HCT116 (cell line): ENCODE data around the gene PPHLN1. TPM values are rescaled to one million over a fixed set of nuclear protein-coding genes. Genes with fewer than 3 reads are reported as not detected.

Source experiments
- ATAC-seq: fragments of 200-7000 bp; cut with Tn5 transposase; 2 replicates; pipeline ENCODE4 v1.9.1; 2020; ENCODE audit warnings: mild to moderate bottlenecking, moderate library complexity
- BruUV-seq: library from RNA; stranded (reverse); fragments of 400-500 nt; replicated peaks from 2 replicates; lab custom pipeline; 2021; lab: Mats Ljungman, UMichigan
- CTCF ChIA-PET: fragments of 300-600 bp; sonication (Branson Sonifier 250); formaldehyde crosslinking; loops from one replicate; lab custom pipeline; 2021; ENCODE audit warnings: antibody characterized with exemption; lab: Charles Lee
- POLR2A ChIA-PET: fragments of 300-600, 350-600 bp; sonication (Branson Sonifier 250); formaldehyde crosslinking; loops from one replicate; lab custom pipeline; 2021; ENCODE audit warnings: antibody characterized with exemption; lab: Charles Lee
- RAD21 ChIA-PET, 2 experiments: fragments of 300-600 bp; sonication (Branson Sonifier 250); formaldehyde crosslinking; loops; one replicate each; lab custom pipeline; 2023; ENCODE audit warnings: low total read pairs in 2 of 2; ENCODE audit not compliant: uncharacterized antibody in 2 of 2, unreplicated experiment in 2 of 2, low non-redundant PET in 1 of 2; lab: Charles Lee
- DNase-seq: peaks from one replicate; pipeline ENCODE4 v3.0.0-alpha.2; 2010; ENCODE audit warnings: low read depth, low spot score
- H2AFZ ChIP-seq: fragments of 200-600 bp; shearing (Covaris generic), sonication (generic); 2 replicates; pipeline ENCODE4 v1.6.1; 2017; ENCODE audit warnings: low read depth, mixed run types, mixed read lengths, antibody characterized with exemption, low read length; ENCODE audit not compliant: poor library complexity, severe bottlenecking
- H3K27ac ChIP-seq: 2 replicates; pipeline ENCODE4 v1.5.1; 2012; ENCODE audit warnings: low read depth, low read length
- H3K27me3 ChIP-seq: fragments of 200-600 bp; sonication (generic); 2 replicates; pipeline ENCODE4 v1.6.1; 2016; ENCODE audit warnings: mixed run types, low read length, mixed read lengths; ENCODE audit not compliant: insufficient read depth
- H3K36me3 ChIP-seq, 2 experiments: fragments of 200-500 bp in 1 of 2; fragments of 200-600 bp in 1 of 2; sonication (Bioruptor generic) in 1 of 2; sonication (generic) in 1 of 2; 2 replicates each; pipeline versions ENCODE4 v1.5.1 to v1.6.1; 2014 to 2016; ENCODE audit warnings: low read length in 2 of 2, inconsistent platforms in 1 of 2, mixed read lengths in 1 of 2, mixed run types in 1 of 2; ENCODE audit not compliant: insufficient read depth in 2 of 2, control insufficient read depth in 1 of 2
- H3K4me1 ChIP-seq, 2 experiments: fragments of 200-600 bp in 1 of 2; sonication (generic) in 1 of 2; 2 replicates each; pipeline versions ENCODE4 v1.5.1 to v1.6.1; 2012 to 2017; ENCODE audit warnings: low read length in 2 of 2, inconsistent platforms in 1 of 2, mild to moderate bottlenecking in 1 of 2, mixed read lengths in 1 of 2, mixed run types in 1 of 2, moderate library complexity in 1 of 2; ENCODE audit not compliant: insufficient read depth in 2 of 2, control insufficient read depth in 1 of 2
- H3K4me2 ChIP-seq: fragments of 200-600 bp; sonication (generic); 2 replicates; pipeline ENCODE4 v1.6.1; 2017; ENCODE audit warnings: mixed run types, low read length, mixed read lengths
- H3K4me3 ChIP-seq, 2 experiments: fragments of 200-600 bp in 1 of 2; sonication (generic) in 1 of 2; replicated peaks in 1 of 2; 2 replicates each; pipeline ENCODE4 v1.5.1; 2011 to 2016; ENCODE audit warnings: low read length in 2 of 2, control low read depth in 1 of 2, low read depth in 1 of 2, mild to moderate bottlenecking in 1 of 2, mixed read lengths in 1 of 2, mixed run types in 1 of 2
- H3K79me2 ChIP-seq: fragments of 200-600 bp; sonication (generic); 2 replicates; pipeline ENCODE4 v1.6.1; 2017; ENCODE audit warnings: mild to moderate bottlenecking, mixed run types, low read length, moderate library complexity, mixed read lengths; ENCODE audit not compliant: insufficient read depth
- H3K9ac ChIP-seq: fragments of 200-600 bp; sonication (generic); 2 replicates; pipeline ENCODE4 v1.6.1; 2016; ENCODE audit warnings: low read length, mixed read lengths
- H3K9me2 ChIP-seq: fragments of 200-600 bp; sonication (generic), shearing (Covaris generic); 2 replicates; pipeline ENCODE4 v1.6.1; 2017; ENCODE audit warnings: mixed run types, mild to moderate bottlenecking, moderate library complexity; ENCODE audit not compliant: insufficient read depth
- H3K9me3 ChIP-seq, 2 experiments: fragments of 200-500 bp in 1 of 2; fragments of 200-600 bp in 1 of 2; sonication (Bioruptor generic) in 1 of 2; sonication (generic) in 1 of 2; 2 replicates each; pipeline ENCODE4 v1.6.1; 2014 to 2017; ENCODE audit warnings: low read length in 2 of 2, mixed read lengths in 2 of 2, inconsistent platforms in 1 of 2, low read depth in 1 of 2, mild to moderate bottlenecking in 1 of 2, mixed run types in 1 of 2, moderate library complexity in 1 of 2; ENCODE audit not compliant: control insufficient read depth in 1 of 2, insufficient read depth in 1 of 2
- H4K20me1 ChIP-seq: fragments of 200-600 bp; sonication (generic), shearing (Covaris generic); 2 replicates; pipeline ENCODE4 v1.6.1; 2017; ENCODE audit warnings: mixed run types, mild to moderate bottlenecking, moderate library complexity; ENCODE audit not compliant: insufficient read depth
- CEBPB ChIP-seq: IDR thresholded peaks from 2 replicates; pipeline ENCODE4 v1.6.1; 2012; ENCODE audit warnings: low read depth
- CTCF ChIP-seq, 3 experiments: fragments of 200-600 bp in 1 of 3; sonication (generic) in 1 of 3; IDR thresholded peaks in 2 of 3; conservative IDR thresholded peaks in 1 of 3; 2 replicates each; pipeline ENCODE4 v1.5.1; 2012 to 2017; ENCODE audit warnings: low read depth in 2 of 3, low read length in 2 of 3, antibody characterized with exemption in 1 of 3, borderline replicate concordance in 1 of 3, control low read depth in 1 of 3, mild to moderate bottlenecking in 1 of 3, mixed read lengths in 1 of 3, mixed run types in 1 of 3, moderate library complexity in 1 of 3; ENCODE audit not compliant: insufficient read depth in 1 of 3
- EGR1 ChIP-seq: IDR thresholded peaks from 2 replicates; pipeline ENCODE4 v1.6.1; 2012; ENCODE audit warnings: low read depth
- ELF1 ChIP-seq: IDR thresholded peaks from 2 replicates; pipeline ENCODE4 v1.6.1; 2012; ENCODE audit warnings: low read depth, borderline replicate concordance
- EZH2 ChIP-seq: fragments of 200-600 bp; sonication (generic); IDR thresholded peaks from 2 replicates; pipeline ENCODE4 v1.6.1; 2017; ENCODE audit warnings: antibody characterized with exemption, mixed run types
- EZH2phosphoT487 ChIP-seq: fragments of 200-600 bp; IDR thresholded peaks from 2 replicates; pipeline ENCODE4 v1.6.1; 2018; ENCODE audit warnings: antibody characterized with exemption, borderline replicate concordance
- FOSL1 ChIP-seq: IDR thresholded peaks from 2 replicates; pipeline ENCODE4 v1.6.1; 2012; ENCODE audit warnings: low read depth
- MAX ChIP-seq: IDR thresholded peaks from 2 replicates; pipeline ENCODE4 v1.6.1; 2012
- POLR2A ChIP-seq: IDR thresholded peaks from 2 replicates; pipeline ENCODE4 v1.7.0; 2011; ENCODE audit warnings: borderline replicate concordance; ENCODE audit not compliant: insufficient read depth, insufficient read length; ENCODE audit errors: extremely low read depth
- RAD21 ChIP-seq: IDR thresholded peaks from 2 replicates; pipeline ENCODE4 v1.6.1; 2012; ENCODE audit warnings: low read depth, mild to moderate bottlenecking
- SIN3A ChIP-seq: IDR thresholded peaks from 2 replicates; pipeline ENCODE4 v1.6.1; 2012; ENCODE audit warnings: low read depth
- SP1 ChIP-seq: IDR thresholded peaks from 2 replicates; pipeline ENCODE4 v1.6.1; 2012; ENCODE audit warnings: low read depth
- SRF ChIP-seq: IDR thresholded peaks from 2 replicates; pipeline ENCODE4 v1.6.1; 2012; ENCODE audit warnings: low read depth
- TCF7L2 ChIP-seq: IDR thresholded peaks from 2 replicates; pipeline ENCODE4 v1.7.0; 2011; ENCODE audit warnings: borderline replicate concordance, inconsistent platforms; ENCODE audit not compliant: insufficient read depth, insufficient read length; ENCODE audit errors: extremely low read depth
- YY1 ChIP-seq: IDR thresholded peaks from 2 replicates; pipeline ENCODE4 v1.6.1; 2011; ENCODE audit warnings: low read length, low read depth, moderate library complexity, mild to moderate bottlenecking; ENCODE audit not compliant: insufficient replicate concordance; ENCODE audit errors: extremely low read depth
- ZFX ChIP-seq: fragments of 450-650 bp; IDR thresholded peaks from 2 replicates; pipeline ENCODE4 v1.6.1; 2017
- ZNF274 ChIP-seq: fragments of 200-500 bp; sonication (Bioruptor generic); IDR thresholded peaks from 2 replicates; pipeline ENCODE4 v1.6.1; 2014; ENCODE audit warnings: mild to moderate bottlenecking, low read depth, low read length, inconsistent platforms
- intact Hi-C: fragments of 100-400 bp; cut with micrococcal nuclease; formaldehyde crosslinking; loops from 2 replicates; pipeline ENCODE4 v1.10.0; 2022
- total RNA-seq: library from RNA; stranded (reverse); gene quantifications from one replicate; pipeline ENCODE4 v1.2.1, GENCODE V29; 2021; ENCODE audit not compliant: unreplicated experiment
- TF ChIP-seq, protein P1 (sequence below): IDR thresholded peaks from 2 replicates; pipeline ENCODE4 v1.6.1; 2011; ENCODE audit warnings: mild to moderate bottlenecking, low read length, moderate library complexity; ENCODE audit not compliant: insufficient replicate concordance; ENCODE audit errors: extremely low read depth

Gene PPHLN1
- total RNA-seq, 1 experiment from 2014 or later = 57.4 TPM

DNA sequence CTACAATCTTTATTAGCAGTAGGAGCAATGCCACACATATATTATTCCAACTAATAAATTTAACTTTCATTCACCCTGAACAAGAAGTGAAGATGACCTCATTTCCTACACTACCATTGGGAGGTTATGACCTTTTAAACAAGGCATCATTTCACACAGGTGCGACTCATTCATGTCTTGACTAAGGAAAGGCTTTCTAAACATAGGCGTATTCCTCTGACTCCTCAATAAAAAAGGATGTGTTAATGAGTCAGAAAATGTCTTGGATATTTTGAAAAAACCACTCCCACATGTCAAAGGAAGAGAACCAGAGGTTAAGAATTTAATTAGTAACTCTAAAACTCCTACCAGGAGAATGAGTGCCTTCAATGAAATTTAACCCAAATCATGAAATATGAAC lies 148.4 kb downstream of the PPHLN1 start (continued):
- TF ChIP-seq, protein P1, sequence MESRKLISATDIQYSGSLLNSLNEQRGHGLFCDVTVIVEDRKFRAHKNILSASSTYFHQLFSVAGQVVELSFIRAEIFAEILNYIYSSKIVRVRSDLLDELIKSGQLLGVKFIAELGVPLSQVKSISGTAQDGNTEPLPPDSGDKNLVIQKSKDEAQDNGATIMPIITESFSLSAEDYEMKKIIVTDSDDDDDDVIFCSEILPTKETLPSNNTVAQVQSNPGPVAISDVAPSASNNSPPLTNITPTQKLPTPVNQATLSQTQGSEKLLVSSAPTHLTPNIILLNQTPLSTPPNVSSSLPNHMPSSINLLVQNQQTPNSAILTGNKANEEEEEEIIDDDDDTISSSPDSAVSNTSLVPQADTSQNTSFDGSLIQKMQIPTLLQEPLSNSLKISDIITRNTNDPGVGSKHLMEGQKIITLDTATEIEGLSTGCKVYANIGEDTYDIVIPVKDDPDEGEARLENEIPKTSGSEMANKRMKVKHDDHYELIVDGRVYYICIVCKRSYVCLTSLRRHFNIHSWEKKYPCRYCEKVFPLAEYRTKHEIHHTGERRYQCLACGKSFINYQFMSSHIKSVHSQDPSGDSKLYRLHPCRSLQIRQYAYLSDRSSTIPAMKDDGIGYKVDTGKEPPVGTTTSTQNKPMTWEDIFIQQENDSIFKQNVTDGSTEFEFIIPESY = no peak
- TF ChIP-seq MAX (no peak), FOSL1 (peak; percentile 68), CEBPB (0 out of 2 replicates have a peak, but pooled peaks have one; percentile 49), ZNF274 (no peak), EZH2phosphoT487 (no peak), EZH2 (no peak), SRF (peak; percentile 34; the same call in 1 of the 2 replicates), SIN3A (0 out of 2 replicates have a peak, but pooled peaks have one; percentile 38), SP1 (peak; percentile 61), YY1 (no peak), TCF7L2 (no peak), RAD21 (no peak), ELF1 (no peak), EGR1 (no peak)

- no peaks in the 10 kb centered on the region for H3K36me3 ChIP-seq
- peak overlapping the region; percentile 54 for H3K4me2 ChIP-seq
- no TSS peak for BruUV-seq
- no peak for ATAC-seq
- RAD21 ChIA-PET = no interaction called here
- intact Hi-C loops = no loop called here
- TF ChIP-seq CTCF (IDR thresholded peaks at IDR 0.05 in 2 of 3, conservative IDR thresholded peaks at IDR 0.05 in 1 of 3; ENCODE audit: borderline replicate concordance in 1 of 3, insufficient read depth in 1 of 3, low read depth in 2 of 3, low read length in 2 of 3) (no peak), ZFX (no peak), ZNF274 (no peak), SRF (no peak), POLR2A (no peak), EGR1 (no peak), RAD21 (no peak)
- TF ChIP-seq, protein P1 = no peak
- peaks cover 14 to 28% of the 10 kb centered on the region in 2 experiments for H3K4me1 ChIP-seq
- H3K79me2 ChIP-seq = no peaks in the 10 kb centered on the region
- no peak overlapping the region for H3K9ac ChIP-seq
- H3K9me3 ChIP-seq = no peaks in the 10 kb centered on the region
- no peak overlapping the region for H3K27ac ChIP-seq
- CTCF ChIA-PET = no interaction called here
- DNase-seq = no peak
- no peaks in the 10 kb centered on the region for H3K27me3 ChIP-seq
- POLR2A ChIA-PET = no interaction called here
- H4K20me1 ChIP-seq = no peaks in the 10 kb centered on the region
- no peaks in the 10 kb centered on the region for H3K9me2 ChIP-seq
- H3K4me3 ChIP-seq = no peak overlapping the region
- H2AFZ ChIP-seq = no peak overlapping the region
Observed at GRCh38 chr12:42475106-42475505, 149.1 kb downstream of the PPHLN1 start.
